COLO668 (cell line): ENCODE measurements around the gene NDFIP2.
"Not testable (repeated sequence)": the region's sequence is repeated elsewhere in the genome, so short reads cannot be mapped to it uniquely, and the experiment has no call there.

ENCODE experiments used
- DNase-seq: peaks from one replicate; lab custom pipeline; 2025; ENCODE audit not compliant: unreplicated experiment; lab: John Stamatoyannopoulos, UW

NDFIP2 gene

DNA sequence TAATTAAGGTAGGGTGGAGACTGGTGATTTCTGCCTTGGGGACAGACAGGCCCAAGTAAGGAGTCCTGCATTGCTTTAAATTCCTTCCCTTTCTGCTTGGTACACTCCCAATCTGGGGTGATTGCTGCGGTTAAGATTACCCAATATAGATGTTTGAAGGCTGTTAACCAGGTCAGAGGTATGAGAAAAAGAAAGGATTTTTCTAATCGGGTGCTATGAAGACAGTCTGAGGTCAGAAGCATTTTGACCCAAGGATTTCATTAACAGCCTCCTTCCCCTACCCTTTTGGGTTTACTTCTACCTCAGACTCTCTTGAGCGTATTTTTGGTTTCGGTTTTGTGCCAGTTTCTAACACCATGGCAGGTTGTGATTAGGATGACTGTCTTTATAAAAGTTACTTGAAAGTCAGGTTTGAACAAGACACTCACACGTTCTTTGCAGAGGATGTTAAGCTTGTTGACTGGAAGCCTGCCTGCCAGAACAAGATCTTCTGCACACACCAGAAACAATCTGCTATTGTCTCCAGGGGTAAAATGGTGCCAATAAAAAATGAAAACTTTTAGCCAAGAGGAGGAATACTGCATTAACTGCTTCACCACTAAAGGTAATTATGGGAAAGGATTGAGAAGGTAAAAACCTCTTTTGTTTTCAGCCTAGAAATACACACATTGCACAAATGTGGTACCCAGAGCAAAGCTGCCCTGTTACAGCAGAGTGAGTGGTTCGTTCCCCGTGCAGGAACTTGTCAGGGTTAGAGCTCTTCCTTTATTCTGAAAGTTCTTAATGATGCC lies 108.8 kb downstream of the NDFIP2 start:
- no peak for DNase-seq

DNA sequence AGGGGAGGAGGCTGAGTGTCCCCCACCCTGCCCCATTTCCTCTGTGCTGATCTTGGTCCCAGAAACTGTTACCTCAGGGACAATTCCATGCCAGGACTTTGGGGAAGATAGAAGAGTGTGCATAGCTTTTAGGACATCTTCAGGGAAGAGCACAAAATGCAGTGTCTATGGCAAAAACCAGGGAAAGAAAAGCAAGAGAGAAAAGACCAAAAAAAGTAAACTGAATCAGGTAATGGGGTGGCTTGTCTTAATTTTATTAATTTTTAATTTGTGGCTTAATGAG lies 109.4 kb downstream of the NDFIP2 start:
- no peak for DNase-seq

- no peak for DNase-seq
These were observed 110.5 kb downstream of the NDFIP2 start for GRCh38 chr13:79591493-79591892.

DNA sequence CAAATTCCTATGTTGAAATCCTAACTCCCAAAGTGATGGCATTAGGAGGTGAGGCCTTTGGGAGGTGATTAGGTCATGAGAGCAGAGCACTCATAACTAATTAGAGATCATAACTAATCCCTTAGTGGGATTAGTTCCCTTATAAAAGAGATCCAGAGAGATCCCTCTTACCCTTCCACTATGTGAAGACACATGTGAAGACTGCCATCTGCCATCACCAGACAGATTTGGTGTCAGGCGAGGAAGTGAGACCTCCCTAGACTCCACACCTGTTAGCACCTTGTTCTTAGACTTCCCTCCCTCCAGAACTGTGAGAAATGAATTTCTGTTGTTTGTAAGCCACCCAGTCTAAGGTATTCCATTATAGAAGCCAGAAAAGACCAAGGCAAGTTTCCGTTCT lies 112.2 kb downstream of the NDFIP2 start:
- no peak for DNase-seq

DNA sequence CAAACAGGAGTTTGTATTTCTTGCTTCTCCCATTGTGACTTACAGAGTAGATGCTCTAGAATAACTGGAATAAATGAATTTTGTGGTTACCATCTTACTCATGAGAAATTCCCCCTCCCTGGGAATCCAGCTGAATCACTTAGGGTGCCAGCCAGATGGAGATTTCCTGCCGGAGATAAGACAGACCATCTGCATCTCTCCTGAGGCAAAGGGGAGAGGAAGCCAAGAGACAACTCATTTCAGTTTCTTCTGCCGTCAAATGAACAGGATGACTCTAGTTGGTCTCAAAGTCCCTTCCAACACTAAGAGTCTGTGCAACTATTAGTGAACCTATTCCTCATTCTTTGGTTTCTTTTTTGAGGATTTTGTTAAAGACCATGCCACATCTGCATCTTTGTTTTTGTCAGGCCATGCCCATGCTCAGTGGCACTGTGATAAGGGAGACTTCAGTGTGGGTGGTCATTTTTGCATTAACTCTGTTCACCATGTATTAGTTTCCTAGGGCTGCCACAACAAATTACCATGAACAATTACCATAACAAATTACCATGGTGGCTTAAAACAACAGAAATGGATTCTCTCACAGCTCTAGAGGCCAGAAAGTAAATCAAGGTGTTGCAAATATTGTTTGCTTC lies 112.8 kb downstream of the NDFIP2 start:
- DNase-seq, result no peak

DNA sequence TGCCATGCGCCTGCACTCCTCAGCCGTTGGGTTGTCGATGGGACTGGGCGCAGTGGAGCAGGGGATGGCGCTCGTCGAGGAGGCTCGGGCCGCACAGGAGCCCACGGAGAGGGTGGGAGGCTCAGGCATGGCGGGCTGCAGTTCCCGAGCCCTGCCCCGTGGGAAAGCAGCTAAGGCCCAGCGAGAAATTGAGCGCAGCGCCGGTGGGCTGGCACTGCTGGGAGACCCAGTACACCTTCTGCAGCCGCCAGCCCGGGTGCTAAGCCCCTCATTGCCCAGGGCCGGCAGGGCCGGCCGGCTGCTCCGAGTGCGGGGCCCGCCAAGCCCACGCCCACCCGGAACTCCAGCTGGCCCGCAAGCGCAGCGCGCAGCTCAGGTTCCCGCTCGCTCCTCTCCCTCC lies 119.2 kb downstream of the NDFIP2 start:
- DNase-seq, result not testable (repeated sequence)

GRCh38 chr13:79602936-79603335 lies 122.0 kb downstream of the NDFIP2 start:
- no peak for DNase-seq

GRCh38 chr13:79604752-79605151 lies 123.8 kb downstream of the NDFIP2 start:
- DNase-seq, result no peak
